GM19025 (cell line): ENCODE results near the gene TOX4.
"Not testable (repeated sequence)": the region's sequence is repeated elsewhere in the genome, so short reads cannot be mapped to it uniquely, and the experiment has no call there.

Experiments used
- ATAC-seq: cut with Tn5 transposase; IDR thresholded peaks from one replicate; pipeline ENCODE4 v1.9.1; 2021; ENCODE audit warnings: mild to moderate bottlenecking, low read depth, moderate library complexity; ENCODE audit not compliant: unreplicated experiment

TOX4 gene

DNA sequence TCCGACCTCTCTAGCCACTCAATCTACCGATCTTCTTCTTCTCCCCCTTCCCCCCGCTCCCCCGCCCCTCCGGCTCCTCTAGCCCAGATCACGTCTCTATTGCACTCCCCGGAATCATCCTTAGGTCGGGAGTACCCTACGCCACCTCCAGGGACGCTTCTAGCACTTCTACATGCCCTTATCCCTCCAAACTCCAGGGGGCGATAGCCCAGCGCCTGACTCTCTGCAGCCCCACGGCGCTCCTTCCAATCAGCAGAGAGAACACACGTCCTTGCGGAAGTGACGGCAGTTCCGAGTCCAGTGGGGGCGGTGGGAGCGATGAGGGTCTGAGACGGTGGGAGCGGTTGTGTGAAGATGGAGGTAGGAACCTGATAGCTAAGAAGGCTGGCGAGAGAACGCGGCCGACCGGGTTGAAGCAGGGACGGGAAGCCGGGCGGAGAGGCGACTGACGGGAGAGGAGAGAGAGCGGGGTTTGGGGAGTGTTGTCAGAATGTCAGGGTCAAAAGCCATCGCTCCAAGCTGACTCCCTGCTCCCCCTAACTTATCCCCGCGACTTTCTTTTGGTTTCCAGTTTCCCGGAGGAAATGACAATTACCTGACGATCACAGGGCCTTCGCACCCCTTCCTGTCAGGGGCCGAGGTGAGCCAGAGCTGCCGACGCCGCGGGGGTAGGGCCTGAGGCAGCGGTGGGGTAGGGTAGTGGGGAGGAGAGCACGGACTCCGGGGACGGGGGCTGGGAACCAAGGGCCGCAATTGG is at the start of gene TOX4, which contains the start of gene RAB2B:
Gene TOX4, plus strand, starts transcription at position 271 of the 757 bp plus-strand sequence. Its CDS starts 84 bp downstream, at position 355.
Gene RAB2B, minus strand, starts transcription at position 35 of the 757 bp plus-strand sequence. CDS start 87 bp downstream, outside the sequence.
- ATAC-seq, result peak; percentile 99

GRCh38 chr14:21428930-21429329 is 48.1 kb upstream of the TOX4 start:
- no peak for ATAC-seq

DNA sequence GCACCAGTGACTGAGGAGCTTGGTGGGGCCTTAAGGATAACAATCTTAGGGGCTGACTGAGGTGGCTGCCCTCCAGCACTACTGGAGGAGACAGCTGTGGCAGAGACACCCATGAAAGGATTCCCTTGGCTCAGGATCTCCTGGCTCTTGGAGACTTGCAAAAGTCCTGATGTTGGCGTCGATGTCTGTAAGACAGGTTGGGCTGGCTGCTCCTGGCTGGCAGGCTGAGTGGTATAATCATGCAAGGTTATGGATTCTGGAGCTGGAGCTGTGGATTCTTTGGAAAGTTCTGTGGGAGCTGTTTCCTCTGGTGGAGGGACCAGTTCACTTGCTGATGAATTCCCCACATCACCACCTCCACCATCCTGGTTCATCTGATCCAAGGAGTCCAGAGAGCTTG is 45.9 kb upstream of the TOX4 start:
- ATAC-seq, result no peak

DNA sequence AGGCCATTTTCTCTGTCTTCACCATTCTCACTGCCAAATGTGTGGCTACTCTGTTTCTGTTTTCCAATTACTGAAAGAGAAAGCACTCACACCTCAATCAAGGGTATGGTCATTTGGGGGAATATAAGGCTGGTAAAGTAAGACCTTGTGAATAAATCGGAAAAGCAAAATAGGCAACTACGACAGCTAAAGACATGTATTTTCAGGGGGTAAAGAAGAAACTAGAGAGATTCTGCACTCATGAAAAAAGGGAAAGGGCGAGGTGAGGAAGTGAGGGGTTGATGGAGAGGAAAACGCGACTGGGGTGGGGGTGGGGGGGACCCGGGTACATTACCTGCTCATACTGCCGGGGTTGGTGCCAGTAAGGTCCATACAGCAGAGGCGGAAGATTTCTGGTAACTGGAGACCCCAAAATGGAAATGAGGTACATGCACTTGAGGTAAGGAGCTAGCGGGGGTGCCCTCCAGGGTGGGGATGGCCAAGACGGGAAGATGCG is 40.4 kb upstream of the TOX4 start:
- ATAC-seq, result no peak

GRCh38 chr14:21437063-21437901 is 39.7 kb upstream of the TOX4 start:
- peak; percentile 99 for ATAC-seq

- ATAC-seq, result no peak
These were observed 36.1 kb upstream of the TOX4 start for GRCh38 chr14:21440859-21441258.

GRCh38 chr14:21442657-21443056 is 34.3 kb upstream of the TOX4 start:
- not testable (repeated sequence) for ATAC-seq

- ATAC-seq, result no peak
These were observed 27.1 kb upstream of the TOX4 start for GRCh38 chr14:21449899-21450216.

- no peak for ATAC-seq
These were observed 22.0 kb upstream of the TOX4 start for GRCh38 chr14:21454843-21455544.

- ATAC-seq, result peak; percentile 5
These were observed 21.4 kb upstream of the TOX4 start for GRCh38 chr14:21455592-21455911.

- ATAC-seq, result peak; percentile 98
These were observed 20.9 kb upstream of the TOX4 start, which contains the start of gene CHD8 for GRCh38 chr14:21455912-21456667. CHD8 (minus strand) TSS chr14:21456123; CDS start chr14:21431643, 24,480 bp downstream.

- ATAC-seq, result no peak
These were observed 9.4 kb upstream of the TOX4 start for GRCh38 chr14:21467616-21468015.

- ATAC-seq, result no peak
These were observed 1.1 kb upstream of the TOX4 start for GRCh38 chr14:21475767-21476522.

- peak; percentile 22 for ATAC-seq
These were observed 471 bp upstream of the TOX4 start for GRCh38 chr14:21476523-21476924.

DNA sequence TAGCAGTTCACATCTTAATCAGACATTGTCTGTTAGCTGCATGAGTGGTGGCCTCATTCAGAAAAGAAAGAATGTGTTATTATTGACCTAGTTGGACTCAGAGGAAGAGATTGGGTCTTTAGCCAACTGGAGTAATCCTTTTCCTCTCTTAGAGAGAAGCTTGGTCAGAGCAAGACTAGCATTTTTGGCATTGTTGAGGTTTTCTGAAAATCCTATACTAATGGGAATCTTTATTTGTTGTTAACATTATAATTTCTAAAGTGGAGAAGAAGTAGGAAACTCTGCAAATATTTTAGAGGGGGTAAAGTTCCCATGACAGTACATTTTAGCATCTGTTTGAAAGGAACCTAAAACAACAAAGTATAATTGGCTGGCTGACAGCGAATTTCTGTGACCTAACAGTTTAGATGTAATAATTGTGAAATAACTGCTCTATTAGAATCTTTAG is 9.7 kb downstream of the TOX4 start:
- no peak for ATAC-seq

DNA sequence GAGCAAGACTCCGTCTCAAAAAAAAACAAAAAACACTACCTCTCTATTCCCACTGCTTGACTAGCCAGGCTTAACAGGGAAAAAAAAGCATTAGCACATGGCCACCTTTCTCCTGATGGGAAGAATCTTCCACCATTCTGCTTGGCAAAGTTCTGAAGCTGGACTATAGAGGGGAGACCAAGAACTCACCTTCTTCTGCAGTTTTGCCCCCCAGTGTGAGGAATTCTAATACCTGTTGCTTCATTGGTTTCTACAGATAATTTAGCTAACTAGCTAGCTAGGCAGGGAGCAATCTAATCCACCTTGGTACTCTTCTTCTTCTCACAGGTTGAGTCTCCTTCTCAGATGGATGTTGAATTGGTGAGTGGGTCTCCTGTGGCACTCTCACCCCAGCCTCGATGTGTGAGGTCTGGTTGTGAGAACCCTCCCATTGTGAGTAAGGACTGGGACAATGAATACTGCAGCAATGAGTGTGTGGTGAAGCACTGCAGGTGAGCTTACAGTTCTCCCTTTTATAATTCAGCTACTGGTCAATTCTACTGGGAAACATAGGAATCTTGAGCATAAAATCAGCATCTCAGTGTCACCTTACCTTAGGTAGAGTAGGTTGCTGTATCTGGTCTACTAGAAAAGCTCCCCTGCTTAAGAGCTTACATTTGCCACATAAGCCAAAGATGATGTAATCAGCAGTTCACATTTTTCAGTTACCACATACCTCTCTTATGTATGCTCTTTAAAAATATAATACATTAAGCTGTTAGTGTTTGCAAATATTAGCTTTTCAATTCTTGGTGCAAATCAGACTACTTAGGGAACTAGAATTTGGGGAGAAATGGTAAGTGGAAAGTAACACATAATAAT is 18.1 kb downstream of the TOX4 start:
- ATAC-seq, result no peak

GRCh38 chr14:21496453-21496852 is 19.5 kb downstream of the TOX4 start:
- ATAC-seq, result no peak
